H9 (cell line): ENCODE measurements around the gene ITGA1. TPM values are rescaled to one million over a fixed set of nuclear protein-coding genes. Genes with fewer than 3 reads are reported as not detected.

ENCODE experiments used
- DNase-seq: peaks from one replicate; pipeline ENCODE4 v3.0.0-alpha.2; 2017
- H2AFZ ChIP-seq: one replicate; pipeline ENCODE4 v1.6.1; 2013; ENCODE audit warnings: mild to moderate bottlenecking, low read length, control low read depth, moderate library complexity
- H2AK5ac ChIP-seq: 2 replicates; pipeline ENCODE4 v1.6.1; 2013; ENCODE audit warnings: low read length, control low read depth, mixed read lengths; ENCODE audit not compliant: insufficient read length
- H2BK120ac ChIP-seq: one replicate; pipeline ENCODE4 v1.6.1; 2013; ENCODE audit warnings: low read depth, mild to moderate bottlenecking, low read length, control low read depth, inconsistent platforms; ENCODE audit not compliant: poor library complexity, severe bottlenecking
- H2BK12ac ChIP-seq: 2 replicates; pipeline ENCODE4 v1.6.1; 2013; ENCODE audit warnings: low read length, control low read depth, mixed read lengths, low read depth; ENCODE audit not compliant: insufficient read length
- H2BK15ac ChIP-seq: 2 replicates; pipeline ENCODE4 v1.6.1; 2013; ENCODE audit warnings: low read depth, low read length, control low read depth
- H2BK20ac ChIP-seq: one replicate; pipeline ENCODE4 v1.6.1; 2013; ENCODE audit warnings: low read depth, mild to moderate bottlenecking, low read length, control low read depth, inconsistent platforms; ENCODE audit not compliant: poor library complexity, severe bottlenecking
- H2BK5ac ChIP-seq: 2 replicates; pipeline ENCODE4 v1.6.1; 2013; ENCODE audit warnings: low read length, control low read depth, mixed read lengths; ENCODE audit not compliant: insufficient read length
- H3K14ac ChIP-seq: 2 replicates; pipeline ENCODE4 v1.6.1; 2013; ENCODE audit warnings: low read length, control low read depth; ENCODE audit not compliant: insufficient read depth
- H3K18ac ChIP-seq: 2 replicates; pipeline ENCODE4 v1.6.1; 2013; ENCODE audit warnings: low read depth, mild to moderate bottlenecking, mixed read lengths, low read length, control low read depth; ENCODE audit not compliant: insufficient read length
- H3K23ac ChIP-seq: 2 replicates; pipeline ENCODE4 v1.6.1; 2013; ENCODE audit warnings: low read length, control low read depth, mixed read lengths, low read depth; ENCODE audit not compliant: insufficient read length
- H3K23me2 ChIP-seq: 2 replicates; pipeline ENCODE4 v1.6.1; 2013; ENCODE audit warnings: low read depth, mild to moderate bottlenecking, mixed read lengths, low read length, control low read depth; ENCODE audit not compliant: insufficient read length, poor library complexity, severe bottlenecking
- H3K27ac ChIP-seq: 2 replicates; pipeline ENCODE4 v1.5.1; 2013; ENCODE audit warnings: low read length, control low read depth, mixed read lengths, low read depth; ENCODE audit not compliant: insufficient read length
- H3K27me3 ChIP-seq: 2 replicates; pipeline ENCODE4 v1.6.1; 2013; ENCODE audit warnings: low read length, control low read depth, inconsistent platforms; ENCODE audit not compliant: insufficient read depth
- H3K4ac ChIP-seq: 2 replicates; pipeline ENCODE4 v1.6.1; 2013; ENCODE audit warnings: low read depth, mild to moderate bottlenecking, control low read depth, inconsistent platforms, low read length, moderate library complexity
- H3K4me1 ChIP-seq: 2 replicates; pipeline ENCODE4 v1.6.1; 2013; ENCODE audit warnings: low read length, control low read depth, inconsistent platforms; ENCODE audit not compliant: insufficient read depth
- H3K4me2 ChIP-seq: 2 replicates; pipeline ENCODE4 v1.6.1; 2013; ENCODE audit warnings: low read length, control low read depth, mixed read lengths; ENCODE audit not compliant: insufficient read length, insufficient read depth
- H3K56ac ChIP-seq: 2 replicates; pipeline ENCODE4 v1.6.1; 2013; ENCODE audit warnings: low read depth, mild to moderate bottlenecking, mixed read lengths, low read length, control low read depth; ENCODE audit not compliant: insufficient read length
- H3K79me1 ChIP-seq: 2 replicates; pipeline ENCODE4 v1.6.1; 2013; ENCODE audit warnings: low read depth, mild to moderate bottlenecking, moderate library complexity, low read length, control low read depth, inconsistent platforms; ENCODE audit not compliant: insufficient read depth, poor library complexity, severe bottlenecking
- H3K79me2 ChIP-seq: 2 replicates; pipeline ENCODE4 v1.6.1; 2013; ENCODE audit warnings: low read length, control low read depth, inconsistent platforms; ENCODE audit not compliant: insufficient read depth
- H3K9ac ChIP-seq: 2 replicates; pipeline ENCODE4 v1.6.1; 2013; ENCODE audit warnings: low read length, control low read depth, mixed read lengths; ENCODE audit not compliant: insufficient read length; ENCODE audit errors: extremely low read depth
- H3K9me3 ChIP-seq: one replicate; pipeline ENCODE4 v1.6.1; 2013; ENCODE audit warnings: low read depth, low read length, inconsistent platforms; ENCODE audit not compliant: control insufficient read depth
- H3T11ph ChIP-seq: one replicate; pipeline ENCODE4 v1.6.1; 2013; ENCODE audit warnings: mild to moderate bottlenecking, low read length, control low read depth, inconsistent platforms
- H4K20me1 ChIP-seq: one replicate; pipeline ENCODE4 v1.6.1; 2013; ENCODE audit not compliant: control insufficient read depth, insufficient read length, insufficient read depth
- H4K5ac ChIP-seq: 2 replicates; pipeline ENCODE4 v1.6.1; 2013; ENCODE audit warnings: low read depth, mild to moderate bottlenecking, mixed read lengths, low read length, control low read depth; ENCODE audit not compliant: insufficient read length
- H4K8ac ChIP-seq: replicated peaks from 2 replicates; pipeline ENCODE4 v1.6.1; 2013; ENCODE audit warnings: low read length, control low read depth, mixed read lengths, low read depth; ENCODE audit not compliant: insufficient read length
- H4K91ac ChIP-seq: 2 replicates; pipeline ENCODE4 v1.6.1; 2013; ENCODE audit warnings: low read depth, mild to moderate bottlenecking, moderate library complexity, mixed read lengths, low read length, control low read depth; ENCODE audit not compliant: insufficient read length
- H3K27ac Mint-ChIP-seq, 3 experiments: 2 replicates in 2 of 3; 3 replicates in 1 of 3; pipeline ENCODE4 v1.8.0; 2020 to 2021; ENCODE audit warnings: mixed read lengths in 3 of 3, mild to moderate bottlenecking in 1 of 3, moderate library complexity in 1 of 3
- H3K27me3 Mint-ChIP-seq: 2 replicates; pipeline ENCODE4 v1.8.0; 2021; ENCODE audit warnings: low read depth, mild to moderate bottlenecking, moderate library complexity, mixed read lengths
- H3K36me3 Mint-ChIP-seq, 3 experiments: 2 replicates in 2 of 3; 3 replicates in 1 of 3; pipeline ENCODE4 v1.8.0; 2020 to 2021; ENCODE audit warnings: low read depth in 3 of 3, mixed read lengths in 3 of 3; ENCODE audit not compliant: insufficient read depth in 1 of 3
- H3K4me1 Mint-ChIP-seq, 2 experiments: 2 replicates each; pipeline ENCODE4 v1.8.0; 2020; ENCODE audit warnings: mixed read lengths in 2 of 2
- H3K4me3 Mint-ChIP-seq, 2 experiments: 2 replicates in 1 of 2; 3 replicates in 1 of 2; pipeline ENCODE4 v1.8.0; 2020 to 2021; ENCODE audit warnings: mild to moderate bottlenecking in 2 of 2, mixed read lengths in 2 of 2, moderate library complexity in 1 of 2
- H3K9me3 Mint-ChIP-seq, 2 experiments: 2 replicates in 1 of 2; 3 replicates in 1 of 2; pipeline ENCODE4 v1.8.0; 2020; ENCODE audit warnings: mild to moderate bottlenecking in 2 of 2, mixed read lengths in 2 of 2, moderate library complexity in 1 of 2
- CTCF ChIP-seq: fragments of 200-600 bp; sonication (generic); conservative IDR thresholded peaks from 3 replicates; pipeline ENCODE4 v1.8.0; 2021; ENCODE audit warnings: antibody characterized with exemption, mild to moderate bottlenecking
- WGBS: extraction: QIAGEN DNeasy Blood & Tissue Kit; methylation state at CpG from one replicate; pipeline ENCODE4 v1.1.7; 2013; ENCODE audit warnings: missing lambda C conversion rate, low lambda C conversion rate, mixed read lengths; ENCODE audit not compliant: insufficient read length; ENCODE audit errors: extremely low coverage; 5-methylcytosine and 5-hydroxymethylcytosine counted together
- total RNA-seq: library from RNA; stranded (reverse); gene quantifications from 2 replicates; pipeline ENCODE4 v1.2.1, GENCODE V29; 2021

Gene ITGA1
- total RNA-seq, 1 experiment from 2014 or later, result 3.9 TPM

GRCh38 chr5:52824827-52825226 lies 37.1 kb downstream of the ITGA1 start:
- Histone ChIP-seq H4K91ac (no peak overlapping the region), H3K14ac (no peak overlapping the region), H2BK15ac (no peak overlapping the region), H4K5ac (no peak overlapping the region), H2BK5ac (no peak overlapping the region), H3K56ac (no peak overlapping the region), H3K23me2 (no peaks in the 10 kb centered on the region), H3K18ac (no peak overlapping the region), H3K27me3 (no peaks in the 10 kb centered on the region), H2BK12ac (no peak overlapping the region), H2BK120ac (no peak overlapping the region), H3K4me2 (no peak overlapping the region), H3K79me2 (no peaks in the 10 kb centered on the region), H2AFZ (no peak overlapping the region), H3T11ph (no peak overlapping the region), H3K4ac (no peak overlapping the region), H3K27ac (no peak overlapping the region), H4K8ac (no peak overlapping the region), H3K9me3 (no peaks in the 10 kb centered on the region), H3K4me1 (no peaks in the 10 kb centered on the region), H2BK20ac (no peak overlapping the region), H2AK5ac (no peak overlapping the region), H3K9ac (no peak overlapping the region), H3K23ac (no peak overlapping the region), H4K20me1 (no peaks in the 10 kb centered on the region), H3K79me1 (no peaks in the 10 kb centered on the region)
- Mint-ChIP-seq H3K27ac (no peak overlapping the region), H3K36me3 (peaks cover 0 to 9% (median 1%) of the 10 kb centered on the region in 3 experiments; a peak in 2 of 7 replicates), H3K9me3 (peaks cover 6 to 8% of the 10 kb centered on the region in 2 experiments; a peak in 3 of 5 replicates), H3K27me3 (no peaks in the 10 kb centered on the region), H3K4me3 (no peak overlapping the region), H3K4me1 (no peaks in the 10 kb centered on the region)
- no CpG with 5 or more reads among the region's 1 CpG for WGBS
- no peak for DNase-seq
- TF ChIP-seq CTCF, result no peak
